Measurements from ENCODE around the gene NPHP1. TPM values are rescaled to one million over a fixed set of nuclear protein-coding genes. Genes with fewer than 3 reads are reported as not detected.

The NPHP1 gene
- total and polyA plus RNA-seq, 4 donors = 0.33 to 0.88 (median 0.35) TPM

GRCh38 chr2:110140401-110140800 is 64.4 kb downstream of the NPHP1 start:
- Histone ChIP-seq H3K27me3 (ENCODE audit: control insufficient read depth in 4 of 4, insufficient read depth in 4 of 4, low read length in 3 of 4) (no peaks in the 10 kb centered on the region), H3K27ac (ENCODE audit: low read depth in 1 of 2, low read length in 2 of 2) (no peak overlapping the region), H3K9ac (ENCODE audit: low read depth in 1 of 2, low read length in 2 of 2) (no peak overlapping the region), H3K9me3 (ENCODE audit: control insufficient read depth in 4 of 4, low read length in 3 of 4) (no peaks in the 10 kb centered on the region), H3K36me3 (ENCODE audit: control insufficient read depth in 4 of 4, insufficient read depth in 3 of 4, low read depth in 1 of 4, low read length in 3 of 4) (no peaks in the 10 kb centered on the region), H3K4me3 (ENCODE audit: low read depth in 1 of 3, low read length in 3 of 3) (no peak overlapping the region), H3K4me1 (ENCODE audit: control insufficient read depth in 4 of 4, insufficient read depth in 4 of 4, low read length in 3 of 4) (no peaks in the 10 kb centered on the region)
- no peak for DNase-seq (ENCODE audit: low spot score)
- TF ChIP-seq SP1 (IDR thresholded peaks at IDR 0.05) = no peak
- TF ChIP-seq HNF4A (conservative IDR thresholded peaks at IDR 0.05) = no peak
- TF ChIP-seq EGR1 (IDR thresholded peaks at IDR 0.05; ENCODE audit: low read depth in 2 of 2) = no peak
- no peak for TF ChIP-seq FOXA2 (IDR thresholded peaks at IDR 0.05)
- TF ChIP-seq CTCF (IDR thresholded peaks at IDR 0.05; ENCODE audit: low read depth, low read length, missing input control) = no peak
- TF ChIP-seq, protein P1, sequence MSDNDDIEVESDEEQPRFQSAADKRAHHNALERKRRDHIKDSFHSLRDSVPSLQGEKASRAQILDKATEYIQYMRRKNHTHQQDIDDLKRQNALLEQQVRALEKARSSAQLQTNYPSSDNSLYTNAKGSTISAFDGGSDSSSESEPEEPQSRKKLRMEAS (IDR thresholded peaks at IDR 0.05) = no peak
- TF ChIP-seq RXRA (IDR thresholded peaks at IDR 0.05) = no peak
- TF ChIP-seq HNF4G (IDR thresholded peaks at IDR 0.05) = no peak
- no peak for TF ChIP-seq RAD21 (IDR thresholded peaks at IDR 0.05)
- no peak for TF ChIP-seq REST (IDR thresholded peaks at IDR 0.05)
- TF ChIP-seq, protein P2, sequence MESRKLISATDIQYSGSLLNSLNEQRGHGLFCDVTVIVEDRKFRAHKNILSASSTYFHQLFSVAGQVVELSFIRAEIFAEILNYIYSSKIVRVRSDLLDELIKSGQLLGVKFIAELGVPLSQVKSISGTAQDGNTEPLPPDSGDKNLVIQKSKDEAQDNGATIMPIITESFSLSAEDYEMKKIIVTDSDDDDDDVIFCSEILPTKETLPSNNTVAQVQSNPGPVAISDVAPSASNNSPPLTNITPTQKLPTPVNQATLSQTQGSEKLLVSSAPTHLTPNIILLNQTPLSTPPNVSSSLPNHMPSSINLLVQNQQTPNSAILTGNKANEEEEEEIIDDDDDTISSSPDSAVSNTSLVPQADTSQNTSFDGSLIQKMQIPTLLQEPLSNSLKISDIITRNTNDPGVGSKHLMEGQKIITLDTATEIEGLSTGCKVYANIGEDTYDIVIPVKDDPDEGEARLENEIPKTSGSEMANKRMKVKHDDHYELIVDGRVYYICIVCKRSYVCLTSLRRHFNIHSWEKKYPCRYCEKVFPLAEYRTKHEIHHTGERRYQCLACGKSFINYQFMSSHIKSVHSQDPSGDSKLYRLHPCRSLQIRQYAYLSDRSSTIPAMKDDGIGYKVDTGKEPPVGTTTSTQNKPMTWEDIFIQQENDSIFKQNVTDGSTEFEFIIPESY (IDR thresholded peaks at IDR 0.05) = no peak
- TF ChIP-seq YY1 (IDR thresholded peaks at IDR 0.05) = no peak
- no peak for TF ChIP-seq FOXA1 (IDR thresholded peaks at IDR 0.05)
- TF ChIP-seq TAF1 (conservative IDR thresholded peaks at IDR 0.05) = no peak
- TF ChIP-seq ATF3 (IDR thresholded peaks at IDR 0.05) = no peak
- no peak for TF ChIP-seq JUND (IDR thresholded peaks at IDR 0.05)
- TF ChIP-seq NR2F2 (IDR thresholded peaks at IDR 0.05) = no peak
- no peak for TF ChIP-seq GABPA (IDR thresholded peaks at IDR 0.05 in 1 of 2, conservative IDR thresholded peaks at IDR 0.05 in 1 of 2)
- 95% methylated on average over 1 of the region's 1 CpG for WGBS
